NCI-H1930 (cell line): ENCODE data around the gene SLC4A8.
"Not testable (repeated sequence)": the region's sequence is repeated elsewhere in the genome, so short reads cannot be mapped to it uniquely, and the experiment has no call there.

Experiments
- DNase-seq, 2 experiments: peaks; one replicate each; lab custom pipeline; 2025; lab: John Stamatoyannopoulos, UW

The SLC4A8 gene

DNA sequence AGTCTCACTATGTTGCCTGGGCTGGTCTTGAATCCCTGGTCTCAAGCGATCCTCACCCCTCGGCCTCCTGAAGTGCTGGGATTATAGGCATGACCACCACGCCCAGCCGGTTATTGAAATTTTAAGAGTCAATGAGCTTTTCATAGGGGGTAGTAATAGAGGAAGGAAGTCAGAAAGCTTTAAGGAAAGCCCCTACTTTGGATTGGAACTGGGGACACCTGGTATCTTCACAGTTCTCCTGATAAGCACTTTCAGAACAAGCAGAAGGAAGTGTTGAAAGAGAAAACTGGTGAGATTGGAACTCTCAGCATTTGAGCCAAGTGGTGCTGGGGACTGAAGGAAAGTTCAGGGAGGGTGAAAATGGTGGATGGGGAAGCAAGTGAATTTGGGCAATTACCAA is 5.1 kb downstream of the SLC4A8 start:
- DNase-seq = no peak

DNA sequence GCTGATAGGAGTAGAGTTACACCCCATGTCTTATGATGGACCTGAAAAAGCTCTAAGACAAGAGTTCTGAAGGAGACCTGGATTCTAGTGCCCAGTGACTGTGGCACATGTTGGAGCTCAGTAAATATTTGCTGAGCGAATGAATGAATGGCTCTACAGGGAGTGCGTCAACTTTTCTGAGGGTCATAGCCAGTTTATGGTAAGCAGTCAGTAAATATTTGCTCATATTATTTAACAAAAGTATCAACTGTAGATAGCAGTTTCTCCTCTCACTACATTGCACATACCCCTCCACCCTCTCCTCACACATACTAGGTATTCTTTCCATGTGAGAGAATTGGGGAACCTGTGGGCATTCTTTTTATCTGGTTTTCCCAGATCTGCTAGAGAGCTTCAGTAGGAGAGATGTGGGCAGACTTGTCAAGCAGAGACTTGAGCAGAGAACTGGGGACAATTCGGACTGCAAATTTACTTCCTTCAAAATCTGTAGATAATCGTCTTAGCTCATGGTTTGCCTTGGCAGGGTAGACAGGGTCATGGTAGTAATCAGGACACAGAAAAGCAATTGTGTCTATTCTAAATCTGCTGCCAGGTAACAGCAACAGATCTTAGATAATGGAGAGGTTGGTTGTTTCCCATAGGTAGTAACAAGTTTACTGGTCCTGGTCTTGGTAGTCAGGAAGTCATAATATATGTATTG is 5.7 kb downstream of the SLC4A8 start:
- DNase-seq = peak in 1 of 2 experiments; percentile 33

GRCh38 chr12:51432921-51433320 is 8.3 kb downstream of the SLC4A8 start:
- no peak for DNase-seq

DNA sequence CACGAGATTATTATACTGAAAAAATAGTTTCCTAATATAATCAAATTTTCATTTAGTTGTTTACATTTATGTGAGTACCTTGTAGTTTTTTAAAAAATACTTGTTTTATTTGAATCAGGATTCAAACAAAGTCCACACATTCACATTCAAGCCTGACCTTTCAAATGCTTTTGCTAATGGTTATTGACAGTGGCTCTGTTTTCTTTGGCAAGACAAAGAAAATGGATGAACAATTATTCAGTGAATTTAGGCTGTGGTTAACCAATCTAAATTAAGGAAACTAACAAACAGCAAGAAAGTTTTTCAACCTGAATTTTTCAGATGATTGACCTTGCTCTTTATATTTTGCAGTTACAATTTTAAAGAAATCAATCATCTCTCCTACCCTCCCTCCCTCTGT is 9.7 kb downstream of the SLC4A8 start:
- no peak for DNase-seq

DNA sequence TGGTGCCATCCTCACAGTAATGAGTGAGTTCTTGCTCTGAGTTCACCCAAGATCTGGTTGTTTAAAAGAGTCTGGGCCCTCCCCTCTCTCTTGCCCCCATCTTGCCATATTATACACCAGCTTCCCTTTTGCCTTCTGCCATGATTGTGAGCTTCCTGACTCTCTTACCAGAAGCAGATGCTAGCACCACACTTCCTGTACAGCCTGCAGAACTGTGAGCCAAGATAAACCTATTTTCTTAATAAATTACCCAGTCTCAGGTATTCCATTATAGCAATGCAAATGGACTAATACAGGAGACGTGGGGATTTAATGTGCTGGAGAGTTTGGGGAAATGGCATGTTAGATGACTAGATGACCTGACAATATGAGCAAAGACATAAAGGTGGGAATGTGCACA is 12.8 kb downstream of the SLC4A8 start:
- DNase-seq = no peak

DNA sequence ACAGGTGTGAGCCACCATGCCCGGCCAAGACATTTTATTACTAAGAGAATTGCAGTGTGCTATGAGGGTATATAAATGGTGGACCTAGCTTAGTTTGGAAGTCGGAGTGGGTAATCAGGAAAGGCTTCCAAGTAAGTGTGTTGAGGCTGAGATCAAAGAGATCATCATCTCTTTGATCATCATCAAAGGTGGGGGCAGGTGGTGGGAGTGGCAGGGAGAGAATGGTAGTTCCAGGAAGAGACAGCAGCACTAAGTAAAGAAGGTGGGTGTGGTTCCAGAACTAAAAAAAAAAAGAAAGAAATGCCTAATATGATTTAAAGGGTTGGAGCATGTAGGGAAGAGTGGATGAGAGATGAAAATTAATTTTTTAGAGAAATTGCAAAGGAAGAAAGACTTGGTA is 14.7 kb downstream of the SLC4A8 start:
- no peak for DNase-seq

DNA sequence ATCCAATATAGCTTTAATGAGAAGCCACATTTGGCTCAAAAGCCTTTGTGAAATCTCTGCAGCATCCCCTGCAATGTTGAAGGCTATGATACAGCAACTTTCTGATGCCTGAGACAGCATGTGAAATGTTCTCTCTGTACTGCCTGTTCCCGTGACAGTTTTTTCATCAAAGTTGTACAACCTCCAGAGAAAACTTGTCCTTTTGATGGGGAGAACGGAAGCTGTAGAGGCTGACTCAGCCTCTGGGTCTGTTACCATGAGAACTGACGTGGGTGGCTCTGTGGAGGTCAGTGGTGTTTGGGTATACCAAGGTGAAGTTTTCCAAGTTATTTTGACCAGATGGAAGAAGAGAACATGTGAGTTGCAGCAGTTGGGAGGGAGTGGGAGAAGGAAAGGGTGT is 17.0 kb downstream of the SLC4A8 start:
- DNase-seq = no peak

DNA sequence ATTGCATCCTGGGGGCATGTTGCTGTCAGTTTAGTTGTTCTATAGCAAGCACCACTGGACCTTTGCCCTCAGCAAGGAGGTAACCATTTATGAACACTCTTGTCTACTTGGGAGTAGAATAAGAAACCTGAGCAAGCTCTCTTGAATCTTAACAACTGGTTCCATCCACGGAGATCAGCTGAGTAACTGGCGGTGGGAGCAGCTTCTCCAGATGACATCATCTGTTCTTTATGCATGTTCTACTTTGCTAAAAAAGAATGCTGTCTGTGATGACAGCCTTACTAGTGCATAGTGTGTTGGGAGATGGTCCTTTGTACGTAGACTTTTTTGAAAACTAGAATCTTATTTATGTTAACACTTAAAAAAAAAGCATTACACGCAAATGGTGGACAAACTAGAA is 17.7 kb downstream of the SLC4A8 start:
- DNase-seq = no peak

GRCh38 chr12:51443573-51443972 is 18.9 kb downstream of the SLC4A8 start:
- DNase-seq = no peak

DNA sequence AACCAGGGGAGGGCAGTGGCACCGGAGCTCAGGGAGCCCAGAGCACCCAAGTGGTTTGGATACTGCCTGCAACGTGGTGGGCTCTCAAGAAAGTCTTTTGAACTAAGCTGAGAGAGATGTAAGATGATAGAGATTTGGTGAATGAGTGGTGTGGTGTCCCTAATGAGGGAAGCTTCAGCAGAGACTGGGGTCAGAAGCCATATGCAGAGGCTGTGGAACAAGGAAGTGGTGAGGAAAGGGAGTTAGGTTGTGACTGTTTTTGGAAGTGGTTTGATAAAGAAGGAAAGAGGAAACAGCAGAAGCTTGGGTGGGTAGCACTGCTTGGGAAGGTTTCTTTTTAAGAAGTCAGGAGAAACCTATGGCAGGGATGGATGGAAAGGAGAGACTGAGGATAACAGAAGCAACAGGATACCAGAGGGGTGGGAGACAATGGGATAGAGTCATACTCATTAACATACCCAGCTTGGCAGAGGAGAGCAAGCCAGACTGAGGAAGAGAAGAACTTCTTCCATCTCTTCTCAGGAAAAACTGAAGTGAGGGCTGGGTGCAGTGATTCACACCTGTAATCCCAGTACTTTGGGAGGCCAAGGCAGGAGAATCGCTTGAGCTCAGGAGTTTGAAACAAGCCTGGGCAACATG is 24.1 kb downstream of the SLC4A8 start:
- DNase-seq = no peak

- no peak for DNase-seq
These were observed 25.1 kb downstream of the SLC4A8 start for GRCh38 chr12:51449580-51450246.

DNA sequence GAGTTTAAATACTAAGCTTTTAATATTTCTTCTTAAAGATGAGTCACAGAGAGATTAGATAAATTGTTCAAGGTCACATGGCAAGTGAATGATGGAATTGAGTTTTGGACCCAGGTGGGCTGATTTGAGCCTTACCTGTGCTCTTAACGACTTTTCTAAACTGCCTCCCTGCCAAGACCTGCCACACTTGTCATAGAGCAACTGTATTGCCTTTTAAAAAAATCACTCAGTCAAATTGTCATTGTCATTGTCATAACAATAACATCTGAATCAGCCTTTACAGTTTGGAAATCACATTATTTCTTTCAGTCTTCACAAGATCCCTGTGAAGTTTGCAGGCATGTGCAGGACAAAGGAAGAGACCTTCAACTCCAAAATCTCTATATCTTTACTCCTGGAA is 25.7 kb downstream of the SLC4A8 start:
- no peak for DNase-seq

- DNase-seq = no peak
These were observed 26.2 kb downstream of the SLC4A8 start for GRCh38 chr12:51450806-51451205.

DNA sequence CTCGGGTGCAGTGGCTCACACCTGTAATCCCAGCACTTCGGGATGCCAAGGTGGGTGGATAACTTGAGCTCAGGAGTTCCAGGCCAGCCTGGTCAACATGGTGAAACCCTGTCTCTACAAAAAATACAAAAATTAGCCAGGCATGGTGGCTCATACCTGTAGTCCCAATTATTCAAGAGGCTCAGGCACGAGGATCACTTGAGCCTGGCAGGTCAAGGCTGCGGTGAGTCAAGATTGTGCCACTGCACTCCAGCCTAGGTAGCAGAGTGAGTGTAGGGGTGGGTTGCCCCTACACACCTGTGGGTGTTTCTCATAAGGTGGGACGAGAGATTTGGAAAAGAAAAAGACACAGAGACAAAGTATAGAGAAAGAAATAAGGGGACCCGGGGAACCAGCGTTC is 29.4 kb downstream of the SLC4A8 start:
- DNase-seq = not testable (repeated sequence)

- DNase-seq = not testable (repeated sequence)
These were observed 30.4 kb downstream of the SLC4A8 start for GRCh38 chr12:51455050-51455449.

DNA sequence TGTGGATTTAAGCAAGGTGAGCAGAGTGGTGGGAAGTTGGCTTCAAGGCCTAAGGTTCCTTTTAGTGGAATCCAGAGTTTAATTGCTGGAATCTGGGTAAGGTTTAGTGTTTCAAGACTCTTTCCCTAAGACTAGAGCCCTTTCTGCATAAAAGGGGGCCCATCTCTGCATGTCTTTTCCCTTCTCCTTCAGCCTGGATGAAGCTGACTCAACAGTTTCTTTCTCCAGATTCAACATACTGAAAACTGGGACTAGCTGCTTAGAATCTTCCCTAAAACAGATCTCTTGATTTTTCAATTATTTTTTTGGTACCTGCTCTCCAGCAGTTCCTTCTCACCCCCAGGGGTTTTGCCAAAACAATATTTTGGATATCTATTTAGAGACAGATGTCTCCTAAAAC is 34.0 kb downstream of the SLC4A8 start:
- DNase-seq = no peak

GRCh38 chr12:51460519-51460918 is 35.9 kb downstream of the SLC4A8 start:
- DNase-seq = no peak

- no peak for DNase-seq
These were observed 40.9 kb downstream of the SLC4A8 start for GRCh38 chr12:51465491-51465890.

DNA sequence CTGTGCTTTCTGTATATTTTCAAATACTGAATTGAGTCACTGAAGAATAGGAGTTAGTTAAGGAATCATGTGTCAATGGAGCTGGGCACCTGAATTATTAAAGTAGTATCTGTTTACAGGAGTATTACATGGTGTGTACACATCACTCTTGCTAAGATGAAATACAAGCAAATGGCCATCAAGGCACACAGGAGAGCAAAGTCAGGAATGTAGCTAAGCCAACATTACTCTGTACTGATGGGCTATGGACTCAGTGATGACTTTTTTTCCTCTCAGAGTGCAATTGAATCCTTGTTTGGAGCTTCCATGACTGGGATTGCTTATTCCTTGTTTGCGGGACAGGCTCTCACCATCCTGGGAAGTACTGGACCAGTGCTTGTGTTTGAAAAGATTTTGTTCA is 45.5 kb downstream of the SLC4A8 start:
- DNase-seq = no peak

DNA sequence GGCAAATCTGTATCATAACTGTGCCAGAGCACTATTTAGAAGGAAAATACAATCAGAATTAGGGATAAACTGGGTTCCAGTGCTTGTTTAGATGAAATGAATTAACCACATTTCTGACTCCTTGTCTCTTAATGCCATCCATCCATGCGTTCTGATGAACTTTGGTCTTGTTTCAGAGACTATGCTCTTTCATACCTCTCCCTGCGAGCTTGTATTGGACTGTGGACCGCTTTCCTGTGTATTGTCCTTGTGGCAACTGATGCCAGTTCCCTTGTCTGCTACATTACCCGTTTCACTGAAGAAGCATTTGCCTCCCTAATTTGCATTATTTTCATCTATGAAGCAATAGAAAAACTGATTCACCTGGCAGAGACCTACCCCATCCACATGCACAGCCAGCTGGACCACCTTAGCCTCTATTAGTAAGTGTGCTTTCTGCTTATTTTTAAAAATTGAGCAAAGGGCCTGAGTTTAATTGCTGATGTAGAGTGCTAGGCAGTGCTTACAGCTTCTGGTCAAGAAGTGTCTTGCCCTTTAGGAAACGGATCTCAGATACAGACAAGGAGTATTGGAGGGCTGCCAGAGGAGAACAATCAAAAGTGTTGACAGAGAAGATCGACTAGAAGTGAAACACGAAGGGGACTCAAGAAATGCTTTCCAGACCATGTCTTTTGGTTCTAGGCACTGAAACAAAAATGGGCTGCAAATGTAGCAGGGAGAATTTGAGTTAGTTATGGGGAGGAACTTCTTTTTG is 46.7 kb downstream of the SLC4A8 start:
- DNase-seq = no peak

GRCh38 chr12:51472984-51473383 is 48.4 kb downstream of the SLC4A8 start:
- no peak for DNase-seq

DNA sequence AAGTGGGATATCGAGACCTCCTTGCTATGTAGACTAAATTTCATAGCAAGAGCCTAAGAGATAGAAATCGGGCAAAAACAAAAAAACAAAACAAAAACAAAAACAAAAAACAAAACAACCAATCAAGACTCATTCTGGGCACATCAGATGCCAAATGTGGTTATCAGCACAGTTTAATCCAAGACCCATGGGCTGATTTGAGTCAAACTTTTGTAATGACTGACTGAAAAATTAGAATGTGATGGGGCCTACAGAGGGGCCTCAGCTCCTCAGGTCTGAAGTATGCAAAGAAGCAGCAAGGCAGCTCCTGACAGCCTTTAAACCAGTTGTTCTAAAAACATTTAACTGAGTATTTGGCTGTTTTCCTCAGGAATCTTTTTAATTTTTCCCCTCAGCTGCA is 49.3 kb downstream of the SLC4A8 start:
- DNase-seq = no peak

GRCh38 chr12:51475543-51475942 is 50.9 kb downstream of the SLC4A8 start:
- no peak for DNase-seq
